Measurements from ENCODE around the gene TFF3.

TFF3 gene

DNA sequence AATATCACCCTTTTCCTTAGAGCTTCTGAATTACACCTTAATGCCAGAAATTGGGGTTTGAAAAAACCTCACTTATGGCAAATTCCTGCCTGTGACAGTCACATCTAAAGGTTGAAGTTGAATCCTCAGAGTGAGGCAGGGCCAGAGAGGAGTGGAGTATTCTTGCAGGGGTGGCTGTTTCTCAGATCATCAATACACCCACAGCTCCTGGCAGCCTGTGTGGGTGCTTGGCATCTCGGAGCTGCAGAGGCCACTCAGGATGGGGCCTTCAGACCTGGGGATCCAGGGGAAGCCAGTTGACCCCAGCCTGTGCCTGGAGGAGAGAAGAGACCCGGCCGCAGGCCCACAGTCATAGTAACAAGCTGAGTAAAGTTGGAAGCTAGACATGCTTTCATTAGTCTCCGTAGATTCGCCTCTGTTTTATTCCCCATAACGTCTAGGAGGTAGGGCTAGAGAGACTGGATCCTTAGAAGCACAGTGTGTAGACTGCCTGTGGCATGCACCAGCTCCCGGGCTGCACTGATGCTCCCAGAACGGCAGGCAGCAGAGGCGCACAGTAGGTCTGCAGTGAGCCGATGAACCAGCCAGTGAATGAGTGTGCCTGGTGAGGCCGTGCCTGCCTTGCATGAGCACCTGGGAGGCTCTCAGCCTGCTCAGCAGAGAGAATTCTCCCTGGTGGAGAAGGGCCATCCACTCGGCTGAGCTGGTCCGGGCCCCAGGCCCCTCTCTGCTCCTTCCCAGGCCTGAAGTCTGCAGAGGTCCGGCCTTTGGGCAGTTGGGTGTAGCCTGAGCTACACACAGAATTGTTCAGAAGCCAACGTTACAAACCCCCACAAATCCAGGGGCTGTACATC is 42.9 kb downstream of the TFF3 start:
- DNase-seq: no peak

GRCh38 chr21:42271065-42271464 is 44.1 kb downstream of the TFF3 start:
- no peak for DNase-seq

DNA sequence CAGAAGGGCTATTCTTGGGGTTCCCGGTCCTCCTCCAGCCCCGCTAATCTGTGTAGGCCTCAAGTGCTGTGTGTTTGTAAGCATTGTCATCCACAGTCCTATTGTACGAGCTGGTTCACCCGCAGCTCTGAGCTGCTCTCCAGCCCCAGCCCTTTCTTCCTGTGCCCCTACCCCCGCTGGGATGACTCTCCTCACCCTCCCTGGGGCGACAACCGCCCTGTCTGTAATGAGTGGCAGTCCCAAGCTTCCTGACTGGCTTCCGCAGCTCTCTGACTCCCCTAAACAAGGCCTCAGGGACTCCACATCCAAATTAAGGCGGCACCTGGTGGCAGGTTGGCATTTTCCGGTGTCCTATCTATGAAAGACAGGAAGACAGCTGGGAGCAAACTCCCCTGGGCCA is 45.8 kb downstream of the TFF3 start:
- DNase-seq: no peak

DNA sequence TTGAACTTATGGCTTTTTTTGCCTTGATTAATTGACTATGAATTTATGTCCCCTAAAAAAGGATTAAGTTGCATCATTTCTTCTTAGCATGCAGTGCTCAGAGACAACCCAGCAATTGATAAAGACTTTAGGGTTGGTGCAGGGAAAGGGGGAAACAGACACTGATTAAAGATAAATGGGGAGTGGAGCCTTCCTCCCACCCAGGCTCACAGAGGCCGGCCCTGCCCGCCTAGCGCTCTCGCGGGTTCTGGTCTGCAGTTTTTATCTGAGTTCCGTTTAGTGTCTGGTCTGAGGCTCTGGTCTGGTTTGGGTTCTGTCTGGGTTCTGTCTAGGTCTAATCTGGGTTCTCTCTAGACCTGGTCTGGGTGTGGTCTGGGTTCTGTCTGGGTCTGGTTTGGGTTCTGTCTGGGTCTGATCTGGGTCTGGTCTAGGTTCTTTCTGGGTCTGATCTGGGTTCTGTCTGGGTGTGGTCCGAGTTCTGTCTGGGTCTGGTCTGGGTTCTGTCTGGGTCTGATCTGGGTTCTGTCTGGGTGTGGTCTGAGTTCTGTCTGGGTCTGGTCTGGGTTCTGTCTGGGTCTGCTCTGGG is 48.1 kb downstream of the TFF3 start:
- DNase-seq: no peak

DNA sequence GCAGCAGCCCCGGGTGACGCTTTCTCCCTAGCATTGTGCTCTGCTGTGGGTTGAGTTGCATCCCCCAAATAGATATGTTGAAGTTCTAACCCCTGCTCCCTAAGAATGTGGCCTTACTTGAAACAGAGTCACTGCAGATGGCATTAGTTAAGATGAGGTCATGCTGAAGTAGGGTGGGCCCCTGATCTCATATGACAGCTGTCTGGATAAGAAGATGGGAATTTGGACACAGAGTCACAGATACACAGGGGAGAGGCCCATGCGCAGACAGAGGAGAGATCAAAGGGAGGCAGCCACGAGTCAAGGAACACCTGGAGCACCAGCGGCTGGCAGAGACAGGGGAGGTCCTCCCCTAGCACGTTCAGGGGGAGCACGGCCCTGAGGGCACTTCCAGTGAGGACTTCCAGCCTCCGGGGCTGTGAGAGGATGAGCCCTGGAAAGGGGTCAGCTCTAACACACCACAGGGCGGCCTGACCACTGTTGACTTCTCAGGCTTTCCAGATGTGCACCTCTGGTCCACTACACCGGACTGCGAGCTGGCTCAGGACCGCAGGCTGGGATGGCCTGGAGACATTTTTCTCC is 49.9 kb downstream of the TFF3 start:
- no peak for DNase-seq

DNA sequence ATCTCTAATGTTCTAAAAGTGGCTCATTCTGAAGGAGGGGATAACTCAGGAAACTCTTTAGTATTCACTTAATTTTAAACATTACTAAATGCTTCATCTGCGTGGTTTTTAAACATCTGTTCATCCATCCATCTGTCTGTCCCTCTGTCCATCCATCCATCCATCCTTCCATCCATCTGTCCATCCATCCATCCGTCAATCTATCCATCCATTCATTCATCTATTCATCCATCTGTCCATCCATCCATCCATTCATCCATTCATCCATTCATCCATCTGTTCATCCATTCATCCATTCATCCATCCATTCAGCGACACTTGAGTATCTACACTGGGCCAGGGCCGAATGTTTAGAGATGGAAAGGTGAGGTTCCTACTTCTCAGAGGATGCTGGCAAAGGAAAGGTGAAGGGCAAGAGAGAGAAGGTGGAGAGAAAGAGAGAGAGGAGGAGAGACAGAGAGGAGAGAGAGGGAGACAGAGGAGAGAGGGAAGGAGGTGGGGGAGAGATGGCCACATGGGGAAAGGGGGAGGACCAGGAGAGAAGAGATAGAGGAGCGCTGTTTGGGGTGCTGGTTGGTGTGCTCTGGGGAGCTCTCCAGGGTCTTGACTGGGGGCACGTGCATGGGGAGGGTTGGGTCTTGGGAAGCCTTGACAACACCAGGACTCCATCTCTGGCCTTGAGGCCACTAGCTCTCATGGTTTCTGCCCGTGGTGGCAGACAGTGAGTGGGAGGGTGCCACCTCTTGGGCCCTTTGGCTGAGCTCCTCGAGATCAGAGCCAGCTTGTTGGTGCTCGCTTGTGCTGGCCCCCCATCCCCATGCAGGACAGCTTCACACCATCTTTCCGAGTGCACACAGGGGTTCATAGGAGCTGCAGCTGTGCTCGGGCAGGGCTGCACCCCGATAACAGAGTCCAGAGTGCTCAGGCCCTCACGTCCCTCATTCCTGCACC is 50.7 kb downstream of the TFF3 start:
- DNase-seq: no peak

- DNase-seq: no peak
Observed at GRCh38 chr21:42263591-42264131, 51.5 kb downstream of the TFF3 start.

DNA sequence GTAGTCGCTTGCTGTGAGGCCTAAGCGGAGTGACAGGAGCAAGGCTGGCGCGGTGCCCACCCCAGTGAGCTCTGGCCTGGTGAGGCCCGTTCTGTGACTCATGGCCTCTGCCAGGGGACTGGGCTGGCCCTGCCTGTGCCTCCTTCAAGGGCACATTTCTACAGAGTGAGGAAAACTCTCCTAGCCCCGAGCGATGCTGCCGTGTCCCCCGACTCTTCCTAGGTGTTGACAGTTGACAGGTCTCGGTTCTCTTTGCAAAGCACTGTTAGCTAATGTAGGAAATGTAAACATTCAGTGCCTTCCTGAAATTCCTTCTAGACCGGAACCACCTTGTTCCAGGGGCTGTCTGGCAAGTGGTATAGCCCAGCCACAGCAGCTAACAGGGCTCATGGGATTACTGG is 52.4 kb downstream of the TFF3 start:
- peak in 21 of 51 donors; percentile 11 to 66 (median 32) for DNase-seq

GRCh38 chr21:42261829-42262200 is 53.4 kb downstream of the TFF3 start:
- DNase-seq: no peak

Data from hypothalamus (tissue), 51 donors.